ENCODE results near the gene SMAD6.
"Not testable (repeated sequence)": the region's sequence is repeated elsewhere in the genome, so short reads cannot be mapped to it uniquely, and the experiment has no call there.

Gene SMAD6

DNA sequence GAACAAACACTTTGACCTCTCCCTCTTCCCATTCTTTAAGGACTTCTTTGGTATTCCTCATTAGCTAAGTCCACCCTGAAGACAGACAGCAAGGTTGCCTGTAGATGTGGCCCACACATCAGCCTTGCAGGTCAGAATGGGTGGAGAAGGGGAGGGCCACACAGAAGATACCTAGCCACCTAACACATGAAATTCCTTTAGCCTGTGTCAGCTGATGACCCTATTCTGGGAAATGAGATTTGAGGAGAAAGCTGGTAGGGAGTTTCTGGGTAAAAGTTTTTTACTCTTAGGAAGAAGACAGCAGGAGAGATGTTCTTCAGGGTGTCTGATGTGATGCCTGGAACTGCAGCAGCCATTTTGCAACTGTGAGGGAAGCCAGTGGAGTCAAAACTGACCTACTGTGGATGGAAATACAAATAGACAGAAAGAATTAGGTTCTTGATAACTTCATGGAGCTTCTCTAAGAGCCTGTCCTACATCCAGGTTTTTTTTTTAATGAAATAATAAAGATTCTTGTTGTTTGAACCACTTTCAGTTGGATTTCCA is 17.8 kb upstream of the SMAD6 start:
- no peak for DNase-seq
- no peaks in the 10 kb centered on the region for H3K27me3 Mint-ChIP-seq
- no peak overlapping the region for H3K27ac Mint-ChIP-seq
- H3K36me3 Mint-ChIP-seq (ENCODE audit: low read depth) = no peaks in the 10 kb centered on the region
- H3K4me3 Mint-ChIP-seq = no peak overlapping the region
- peaks cover 7% of the 10 kb centered on the region for H3K9me3 Mint-ChIP-seq
- H3K4me1 Mint-ChIP-seq (ENCODE audit: low read depth) = no peaks in the 10 kb centered on the region

DNA sequence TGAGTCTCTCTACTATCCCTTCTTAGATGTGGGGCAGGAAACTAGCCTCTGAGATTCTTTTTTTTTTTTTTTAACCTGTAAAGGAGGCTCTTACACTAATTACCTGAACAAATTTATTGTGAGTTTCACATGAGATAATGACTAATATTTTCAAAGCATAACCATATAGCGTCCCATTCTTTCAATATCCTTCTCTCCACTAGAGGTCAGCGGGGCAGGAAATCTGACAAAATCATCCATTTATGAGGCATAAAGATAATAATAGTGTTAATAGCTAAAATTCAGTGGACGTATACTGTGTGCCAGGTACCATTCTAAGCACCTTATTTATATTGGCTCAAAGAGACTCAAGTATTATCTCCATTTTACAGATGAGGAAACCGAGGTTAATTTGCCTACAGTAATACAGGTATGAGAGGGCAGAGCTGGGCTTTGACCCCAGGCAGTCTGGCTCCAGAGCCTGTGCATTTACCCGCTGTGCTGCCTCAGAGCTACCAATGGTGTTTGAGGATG is 16.3 kb upstream of the SMAD6 start:
- Mint-ChIP-seq H3K4me1 (ENCODE audit: low read depth) (no peaks in the 10 kb centered on the region), H3K36me3 (ENCODE audit: low read depth) (no peaks in the 10 kb centered on the region), H3K4me3 (no peak overlapping the region), H3K27ac (no peak overlapping the region), H3K9me3 (peaks cover 7% of the 10 kb centered on the region), H3K27me3 (no peaks in the 10 kb centered on the region)
- DNase-seq = no peak

DNA sequence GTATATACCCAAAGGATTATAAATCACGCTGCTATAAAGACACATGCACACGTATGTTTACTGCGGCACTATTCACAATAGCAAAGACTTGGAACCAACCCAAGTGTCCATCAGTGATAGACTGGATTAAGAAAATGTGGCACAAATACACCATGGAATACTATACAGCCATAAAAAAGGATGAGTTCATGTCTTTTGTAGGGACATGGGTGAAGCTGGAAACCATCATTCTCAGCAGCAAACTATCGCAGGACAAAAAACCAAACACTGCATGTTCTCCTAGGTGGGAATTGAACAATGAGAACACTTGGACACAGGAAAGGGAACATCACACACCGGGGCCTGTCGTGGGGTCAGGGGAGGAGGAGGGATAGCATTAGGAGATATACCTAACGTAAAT is 11.1 kb upstream of the SMAD6 start:
- Mint-ChIP-seq H3K4me1 (ENCODE audit: low read depth) (peaks cover 11% of the 10 kb centered on the region), H3K27ac (peak overlapping the region; percentile 23)
- not testable (repeated sequence) for H3K36me3 Mint-ChIP-seq (ENCODE audit: low read depth); H3K27me3 Mint-ChIP-seq; H3K9me3 Mint-ChIP-seq; DNase-seq; H3K4me3 Mint-ChIP-seq

DNA sequence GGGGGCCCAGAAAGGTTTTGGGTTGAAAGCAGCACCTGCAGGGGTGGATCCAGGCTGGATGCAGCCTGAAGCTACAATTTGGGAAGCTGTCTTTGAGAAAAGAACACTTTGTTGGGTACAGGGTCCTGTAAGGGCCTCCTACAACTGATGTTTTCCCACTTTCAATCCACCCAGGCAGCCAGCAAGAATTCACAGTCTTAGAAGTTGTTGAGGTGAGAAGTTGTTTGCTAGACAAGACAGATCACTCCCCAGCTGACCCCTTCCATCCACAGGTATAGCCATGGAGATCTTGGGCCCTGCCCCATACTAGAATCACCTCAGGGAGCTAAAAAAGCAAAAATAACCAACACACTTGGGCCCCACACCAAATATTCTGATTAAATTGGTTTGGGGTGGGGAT is 10.3 kb upstream of the SMAD6 start:
- Mint-ChIP-seq H3K4me3 (no peak overlapping the region), H3K4me1 (ENCODE audit: low read depth) (peaks cover 11% of the 10 kb centered on the region), H3K9me3 (no peaks in the 10 kb centered on the region), H3K27me3 (no peaks in the 10 kb centered on the region), H3K36me3 (ENCODE audit: low read depth) (no peaks in the 10 kb centered on the region), H3K27ac (no peak overlapping the region)
- DNase-seq = no peak

DNA sequence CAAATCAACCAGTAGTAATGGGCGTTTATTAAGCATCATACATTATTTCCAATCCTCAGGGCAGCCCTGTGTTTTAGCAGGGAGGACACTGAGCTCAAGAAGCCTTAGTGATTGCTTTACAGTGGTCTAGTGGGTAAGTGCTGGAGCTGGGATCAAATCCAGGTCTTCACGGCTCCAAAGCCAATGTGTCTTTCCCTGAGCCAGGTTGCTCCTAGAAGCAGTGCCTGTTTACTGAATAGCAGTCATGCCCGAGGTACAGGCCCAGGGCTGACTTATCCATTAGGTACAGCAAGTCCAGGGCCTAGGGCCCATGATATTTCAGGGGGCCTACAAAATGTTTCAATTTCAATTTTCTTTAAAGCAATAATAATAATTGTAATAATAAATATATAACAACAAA is 9.6 kb upstream of the SMAD6 start:
- DNase-seq = no peak
- Mint-ChIP-seq H3K27ac (no peak overlapping the region), H3K36me3 (ENCODE audit: low read depth) (no peaks in the 10 kb centered on the region), H3K4me1 (ENCODE audit: low read depth) (peaks cover 11% of the 10 kb centered on the region), H3K27me3 (no peaks in the 10 kb centered on the region), H3K4me3 (no peak overlapping the region), H3K9me3 (no peaks in the 10 kb centered on the region)

DNA sequence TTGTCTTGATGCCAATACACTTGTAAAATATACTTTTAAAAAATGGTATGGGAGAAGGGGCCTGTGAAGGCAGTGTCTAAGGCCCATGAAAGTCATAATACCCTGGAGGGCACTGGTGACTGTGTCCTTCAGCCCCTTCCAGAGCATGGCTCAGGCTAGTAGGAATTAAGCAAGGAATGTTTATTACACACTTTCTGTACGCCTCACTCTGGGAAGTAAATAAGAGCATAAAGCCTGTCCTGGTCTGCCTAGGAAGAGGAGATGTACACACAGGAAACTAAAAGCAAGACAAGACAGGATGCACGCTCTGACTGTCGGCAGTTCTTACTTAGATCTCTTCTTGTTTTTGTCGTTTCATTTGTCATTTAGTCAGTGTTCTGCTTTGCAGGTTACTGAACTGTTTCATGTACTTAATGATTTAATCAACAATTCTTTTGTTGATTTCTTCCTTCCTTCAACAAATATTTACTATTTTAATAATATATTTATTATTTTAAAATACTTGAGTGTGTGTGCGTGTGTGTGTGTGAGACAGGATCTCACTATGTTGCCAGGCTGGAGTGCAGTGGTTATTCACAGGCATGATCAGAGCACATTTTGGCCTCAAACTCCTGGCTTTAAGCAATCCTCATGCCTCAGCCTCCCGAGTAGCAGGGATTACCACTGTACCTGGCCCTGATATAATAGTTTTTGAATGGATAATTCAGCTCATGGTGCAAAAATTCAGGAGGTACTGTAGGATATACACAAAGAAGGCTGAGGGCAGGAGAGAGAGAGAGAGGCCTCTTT is 9.0 kb upstream of the SMAD6 start:
- Mint-ChIP-seq H3K36me3 (ENCODE audit: low read depth) (no peaks in the 10 kb centered on the region), H3K27ac (peak overlapping the region; percentile 62), H3K9me3 (no peaks in the 10 kb centered on the region), H3K4me1 (ENCODE audit: low read depth) (peaks cover 11% of the 10 kb centered on the region), H3K4me3 (no peak overlapping the region), H3K27me3 (no peaks in the 10 kb centered on the region)
- DNase-seq = no peak

DNA sequence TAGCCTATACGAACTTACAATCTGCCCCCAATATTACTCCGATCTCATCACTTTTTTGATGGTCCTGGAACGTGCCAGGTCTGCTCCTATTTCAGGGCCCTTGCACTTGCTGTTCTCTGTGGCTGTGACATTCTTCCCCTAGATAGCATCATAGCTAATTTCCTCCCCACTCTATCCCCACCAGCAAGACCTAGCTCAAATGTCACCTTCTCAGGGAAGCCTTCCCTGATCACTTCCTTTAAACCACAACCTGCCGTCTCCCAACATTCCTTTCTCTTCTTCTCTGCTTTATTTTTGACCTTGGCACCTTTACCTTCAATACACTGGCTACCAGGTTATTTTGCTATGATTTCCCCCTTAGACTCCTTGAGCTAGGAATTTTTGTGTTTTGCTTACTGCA is 5.3 kb upstream of the SMAD6 start:
- H3K4me3 Mint-ChIP-seq = no peak overlapping the region
- H3K27me3 Mint-ChIP-seq = no peaks in the 10 kb centered on the region
- no peak for DNase-seq
- H3K9me3 Mint-ChIP-seq = no peaks in the 10 kb centered on the region
- no peaks in the 10 kb centered on the region for H3K36me3 Mint-ChIP-seq (ENCODE audit: low read depth)
- H3K4me1 Mint-ChIP-seq (ENCODE audit: low read depth) = peaks cover 22% of the 10 kb centered on the region
- H3K27ac Mint-ChIP-seq = no peak overlapping the region

DNA sequence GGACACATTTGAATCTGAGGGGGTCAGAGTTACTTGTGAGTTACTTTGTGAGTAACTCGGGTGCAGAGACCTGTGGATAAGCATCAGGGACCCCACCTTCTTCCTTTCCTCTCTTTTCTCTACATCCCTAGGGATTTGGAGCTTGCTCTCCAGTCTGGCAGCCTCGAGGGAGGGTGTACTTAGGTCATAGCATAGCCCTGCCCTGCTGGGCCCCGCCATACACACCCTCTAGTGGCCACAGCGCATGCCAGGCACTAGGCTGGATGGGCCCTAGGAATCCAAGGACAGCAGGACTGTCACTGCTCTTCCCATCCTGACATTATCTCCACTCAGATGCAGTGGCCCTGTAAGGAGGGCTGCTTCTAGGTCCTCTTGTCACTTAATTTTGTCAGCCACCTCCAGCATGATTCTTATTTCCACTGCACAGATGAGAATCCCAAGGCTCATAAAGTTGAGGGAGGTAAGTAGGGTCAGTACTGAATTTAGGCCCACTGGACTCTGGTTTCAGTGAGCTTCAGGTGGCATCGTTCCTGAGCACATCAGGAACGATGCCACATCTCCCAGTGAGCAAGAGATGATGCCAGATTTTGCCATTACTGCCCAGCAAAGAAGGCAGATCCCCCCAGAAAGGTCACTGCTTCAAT is 3.6 kb upstream of the SMAD6 start:
- H3K4me1 Mint-ChIP-seq (ENCODE audit: low read depth) = peaks cover 19% of the 10 kb centered on the region
- H3K27me3 Mint-ChIP-seq = peaks cover 12% of the 10 kb centered on the region
- H3K9me3 Mint-ChIP-seq = no peaks in the 10 kb centered on the region
- no peak for DNase-seq
- H3K36me3 Mint-ChIP-seq (ENCODE audit: low read depth) = no peaks in the 10 kb centered on the region
- no peak overlapping the region for H3K4me3 Mint-ChIP-seq
- H3K27ac Mint-ChIP-seq = no peak overlapping the region

DNA sequence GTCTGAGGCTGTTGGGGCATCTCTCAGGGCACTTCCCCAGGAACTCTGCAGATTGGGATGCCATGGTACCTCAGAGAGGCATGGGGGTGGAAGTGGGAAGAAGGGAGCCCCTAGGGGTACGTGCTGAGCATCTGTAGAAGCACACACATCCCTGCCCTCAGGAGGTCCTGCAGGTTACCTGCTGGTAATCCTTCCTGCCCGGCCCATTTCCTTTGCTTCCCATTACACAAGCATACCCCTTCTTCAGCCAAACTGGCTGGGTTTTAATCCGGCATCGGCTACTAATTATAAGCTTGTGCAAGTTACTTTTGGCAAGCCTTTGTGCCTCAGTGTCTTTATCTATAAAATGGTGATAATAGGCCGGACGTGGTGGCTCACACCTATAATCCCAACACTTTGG is 3.1 kb upstream of the SMAD6 start:
- Mint-ChIP-seq H3K9me3 (no peaks in the 10 kb centered on the region), H3K27me3 (peaks cover 12% of the 10 kb centered on the region), H3K27ac (no peak overlapping the region), H3K36me3 (ENCODE audit: low read depth) (no peaks in the 10 kb centered on the region), H3K4me1 (ENCODE audit: low read depth) (peaks cover 19% of the 10 kb centered on the region), H3K4me3 (no peak overlapping the region)
- DNase-seq = no peak

DNA sequence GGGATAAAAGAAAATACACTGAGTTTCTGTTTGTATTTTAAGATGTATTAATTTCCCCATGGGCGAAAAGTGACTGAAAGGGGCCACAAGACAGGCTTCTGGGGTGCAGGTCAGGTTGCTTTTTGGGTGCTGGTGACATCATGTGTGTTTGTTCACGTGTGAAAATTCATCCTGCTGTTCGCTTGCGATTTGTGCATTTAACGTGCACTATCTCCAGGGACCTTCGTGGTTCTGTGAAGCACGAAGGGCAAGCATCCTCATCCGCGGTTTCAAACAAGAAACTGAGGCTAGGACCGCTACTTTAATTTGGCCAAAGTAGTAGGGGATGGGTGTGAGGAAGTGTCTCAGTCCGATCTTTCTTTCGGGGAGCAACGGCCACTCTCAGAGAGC is 1.6 kb upstream of the SMAD6 start:
- DNase-seq = no peak
- Mint-ChIP-seq H3K4me1 (ENCODE audit: low read depth) (peaks cover 20% of the 10 kb centered on the region), H3K27me3 (peaks cover 26% of the 10 kb centered on the region), H3K9me3 (no peaks in the 10 kb centered on the region), H3K27ac (peak overlapping the region; percentile 79), H3K4me3 (peak overlapping the region; percentile 80), H3K36me3 (ENCODE audit: low read depth) (no peaks in the 10 kb centered on the region)

DNA sequence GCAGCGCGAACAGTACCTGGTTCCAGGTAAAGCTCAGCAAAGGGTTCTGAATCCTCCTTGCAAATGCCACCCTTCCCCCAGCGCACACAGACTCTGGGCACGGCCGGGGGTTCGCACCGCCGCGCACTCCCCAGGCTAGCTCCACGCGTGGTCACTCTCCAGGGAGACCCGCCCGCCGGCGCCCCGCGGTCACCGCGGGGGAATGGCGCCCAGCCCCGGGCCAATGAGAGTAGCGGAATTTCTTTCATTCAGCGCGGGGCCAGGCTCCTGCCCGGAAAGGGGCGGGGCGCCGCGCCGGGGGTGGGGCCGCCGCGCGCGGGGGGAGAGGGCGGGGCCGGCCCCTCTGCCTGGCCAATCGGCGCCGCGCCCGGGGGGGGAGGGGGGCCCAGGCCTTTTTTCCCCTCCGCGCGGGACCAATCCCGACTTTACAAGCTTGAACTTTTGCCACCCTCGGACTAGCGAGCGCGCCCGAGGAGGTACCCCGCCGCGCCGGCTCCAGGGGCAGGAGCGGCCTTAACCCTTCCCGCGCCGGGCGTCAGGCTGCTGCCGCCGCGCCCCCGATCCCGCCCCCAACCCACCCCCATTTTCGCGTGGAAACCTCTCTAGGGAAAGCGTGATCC is 1.1 kb upstream of the SMAD6 start:
- peak overlapping the region; percentile 79 for H3K27ac Mint-ChIP-seq
- no peaks in the 10 kb centered on the region for H3K9me3 Mint-ChIP-seq
- peaks cover 31% of the 10 kb centered on the region for H3K27me3 Mint-ChIP-seq
- DNase-seq = peak; percentile 91
- H3K4me3 Mint-ChIP-seq = peak overlapping the region; percentile 82
- H3K4me1 Mint-ChIP-seq (ENCODE audit: low read depth) = peaks cover 20% of the 10 kb centered on the region
- H3K36me3 Mint-ChIP-seq (ENCODE audit: low read depth) = no peaks in the 10 kb centered on the region

DNA sequence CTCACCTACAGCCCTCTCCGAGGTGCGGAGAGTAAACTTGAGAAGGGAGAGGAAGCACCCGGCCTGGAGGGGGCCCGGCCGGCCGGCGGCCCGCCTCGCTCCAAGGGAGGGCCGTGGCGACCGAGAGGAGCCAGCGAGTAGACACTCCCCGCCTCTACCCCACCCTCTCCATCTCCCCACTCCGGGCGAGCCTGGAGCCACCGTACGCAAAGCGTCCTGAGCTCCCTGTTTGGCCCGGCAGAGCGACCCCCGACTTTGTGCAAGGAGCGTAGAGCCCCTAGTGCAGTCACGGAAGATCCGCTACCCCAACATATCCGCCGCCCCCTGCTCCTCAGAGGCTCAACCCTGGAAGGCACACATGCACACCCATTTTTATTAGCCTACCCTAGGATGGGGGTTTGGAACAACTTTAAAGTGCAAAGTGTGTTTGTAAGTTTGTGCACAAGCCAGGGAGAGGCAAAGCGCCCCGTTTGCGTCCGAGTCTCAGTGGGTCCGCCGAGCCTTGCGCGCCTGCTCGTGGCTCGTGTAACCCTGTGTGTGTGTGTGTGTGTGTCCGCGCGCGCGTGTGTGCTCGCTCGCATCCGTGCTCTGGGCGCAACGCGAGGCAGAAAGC is 508 bp upstream of the SMAD6 start:
- Mint-ChIP-seq H3K27ac (peak overlapping the region; percentile 80), H3K36me3 (ENCODE audit: low read depth) (no peaks in the 10 kb centered on the region), H3K9me3 (no peaks in the 10 kb centered on the region), H3K4me3 (peak overlapping the region; percentile 82), H3K4me1 (ENCODE audit: low read depth) (peaks cover 20% of the 10 kb centered on the region), H3K27me3 (peaks cover 31% of the 10 kb centered on the region)
- no peak for DNase-seq

DNA sequence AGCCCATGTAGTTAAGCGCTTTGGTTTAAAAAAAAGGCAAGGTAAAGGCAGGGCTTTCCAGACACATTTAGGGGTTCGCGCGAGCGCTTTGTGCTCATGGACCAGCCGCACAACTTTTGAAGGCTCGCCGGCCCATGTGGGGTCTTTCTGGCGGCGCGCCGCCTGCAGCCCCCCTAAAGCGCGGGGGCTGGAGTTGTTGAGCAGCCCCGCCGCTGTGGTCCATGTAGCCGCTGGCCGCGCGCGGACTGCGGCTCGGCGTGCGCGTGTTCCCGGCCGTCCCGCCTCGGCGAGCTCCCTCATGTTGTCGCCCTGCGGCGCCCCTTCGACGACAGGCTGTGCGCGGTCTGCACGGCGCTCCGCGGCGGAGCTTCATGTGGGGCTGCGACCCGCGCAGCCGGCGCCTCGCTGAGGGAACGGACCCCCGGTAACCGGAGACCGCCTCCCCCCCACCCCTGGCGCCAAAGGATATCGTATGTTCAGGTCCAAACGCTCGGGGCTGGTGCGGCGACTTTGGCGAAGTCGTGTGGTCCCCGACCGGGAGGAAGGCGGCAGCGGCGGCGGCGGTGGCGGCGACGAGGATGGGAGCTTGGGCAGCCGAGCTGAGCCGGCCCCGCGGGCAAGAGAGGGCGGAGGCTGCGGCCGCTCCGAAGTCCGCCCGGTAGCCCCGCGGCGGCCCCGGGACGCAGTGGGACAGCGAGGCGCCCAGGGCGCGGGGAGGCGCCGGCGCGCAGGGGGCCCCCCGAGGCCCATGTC is 927 bp downstream of the SMAD6 start:
- no peaks in the 10 kb centered on the region for H3K36me3 Mint-ChIP-seq (ENCODE audit: low read depth)
- H3K27ac Mint-ChIP-seq = no peak overlapping the region
- peaks cover 20% of the 10 kb centered on the region for H3K4me1 Mint-ChIP-seq (ENCODE audit: low read depth)
- H3K27me3 Mint-ChIP-seq = peaks cover 31% of the 10 kb centered on the region
- H3K9me3 Mint-ChIP-seq = no peaks in the 10 kb centered on the region
- peak; percentile 46 for DNase-seq
- peak overlapping the region; percentile 70 for H3K4me3 Mint-ChIP-seq

DNA sequence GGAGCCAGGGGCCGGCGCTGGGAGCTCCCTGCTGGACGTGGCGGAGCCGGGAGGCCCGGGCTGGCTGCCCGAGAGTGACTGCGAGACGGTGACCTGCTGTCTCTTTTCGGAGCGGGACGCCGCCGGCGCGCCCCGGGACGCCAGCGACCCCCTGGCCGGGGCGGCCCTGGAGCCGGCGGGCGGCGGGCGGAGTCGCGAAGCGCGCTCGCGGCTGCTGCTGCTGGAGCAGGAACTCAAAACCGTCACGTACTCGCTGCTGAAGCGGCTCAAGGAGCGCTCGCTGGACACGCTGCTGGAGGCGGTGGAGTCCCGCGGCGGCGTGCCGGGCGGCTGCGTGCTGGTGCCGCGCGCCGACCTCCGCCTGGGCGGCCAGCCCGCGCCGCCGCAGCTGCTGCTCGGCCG is 1.5 kb downstream of the SMAD6 start:
- Mint-ChIP-seq H3K4me1 (ENCODE audit: low read depth) (peaks cover 20% of the 10 kb centered on the region), H3K27ac (no peak overlapping the region), H3K36me3 (ENCODE audit: low read depth) (no peaks in the 10 kb centered on the region), H3K4me3 (no peak overlapping the region), H3K9me3 (no peaks in the 10 kb centered on the region), H3K27me3 (peaks cover 31% of the 10 kb centered on the region)
- peak; percentile 52 for DNase-seq

Measured in activated T-cell treated with anti-CD3 and anti-CD28 coated beads, Interleukin-2, amount 50 U/mL, for 24 hours (primary cell).